Breast epithelium (tissue), 4 donors: Measurements from ENCODE around the gene PRODH2. TPM values are rescaled to one million over a fixed set of nuclear protein-coding genes. Genes with fewer than 3 reads are reported as not detected.

ENCODE experiments used
- DNase-seq, 2 donors: peaks; one replicate each; pipeline ENCODE4 v3.0.0-alpha.2; 2019; ENCODE audit warnings: low spot score in 2 of 2
- H3K27ac ChIP-seq, 2 donors: fragments of 200-600 bp; sonication (generic) in 1 of 2; one replicate each; pipeline ENCODE4 v1.5.1; 2016 to 2019; ENCODE audit warnings: mild to moderate bottlenecking in 1 of 2
- H3K27me3 ChIP-seq, 2 donors: fragments of 200-600 bp; sonication (generic) in 1 of 2; one replicate each; pipeline versions ENCODE4 v1.5.1 to v1.6.0; 2017 to 2019; ENCODE audit warnings: control low read depth in 1 of 2, mild to moderate bottlenecking in 1 of 2
- H3K36me3 ChIP-seq: fragments of 200-600 bp; one replicate; pipeline ENCODE4 v1.5.1; 2019
- H3K4me1 ChIP-seq, 2 donors: fragments of 200-600 bp; sonication (generic); one replicate each; pipeline ENCODE4 v1.5.1; 2016 to 2019; ENCODE audit warnings: control low read depth in 1 of 2
- H3K4me3 ChIP-seq, 3 donors: fragments of 200-600 bp; sonication (generic); 1 replicate in 2 of 3; 2 replicates in 1 of 3; pipeline ENCODE4 v1.5.1; 2016 to 2019; ENCODE audit warnings: mild to moderate bottlenecking in 3 of 3, moderate library complexity in 2 of 3
- H3K9me3 ChIP-seq, 2 donors: fragments of 200-600 bp; sonication (generic) in 1 of 2; one replicate each; pipeline ENCODE4 v1.5.1; 2016 to 2019; ENCODE audit warnings: control low read depth in 1 of 2
- POLR2A ChIP-seq: fragments of 450-650 bp; IDR thresholded peaks from one replicate; pipeline ENCODE4 v1.6.1; 2016; ENCODE audit warnings: antibody characterized with exemption, mild to moderate bottlenecking, moderate library complexity
- POLR2AphosphoS5 ChIP-seq, 3 donors: sonication (generic); formaldehyde crosslinking; IDR thresholded peaks; one replicate each; pipeline ENCODE4 v1.6.1; 2017; ENCODE audit warnings: antibody characterized with exemption in 3 of 3
- intact Hi-C: fragments of 100-400 bp; cut with DNase I; formaldehyde crosslinking; loops from one replicate; pipeline ENCODE4 v1.15.1; 2023; ENCODE audit warnings: low total_unique reads
- total RNA-seq, 3 donors: library from RNA; depleted of rRNA; stranded (reverse); fragments of >200 nt; gene quantifications; one replicate each; pipeline ENCODE4 v1.1.0, GENCODE V29; 2016
- TF ChIP-seq, protein P1 (sequence below), 3 donors: fragments of 450-650 bp; IDR thresholded peaks; one replicate each; pipeline ENCODE4 v1.5.1; 2016 to 2017; ENCODE audit warnings: antibody characterized with exemption in 3 of 3, mild to moderate bottlenecking in 3 of 3, moderate library complexity in 3 of 3

The PRODH2 gene
- total RNA-seq, 3 donors from 2014 or later = not detected

DNA sequence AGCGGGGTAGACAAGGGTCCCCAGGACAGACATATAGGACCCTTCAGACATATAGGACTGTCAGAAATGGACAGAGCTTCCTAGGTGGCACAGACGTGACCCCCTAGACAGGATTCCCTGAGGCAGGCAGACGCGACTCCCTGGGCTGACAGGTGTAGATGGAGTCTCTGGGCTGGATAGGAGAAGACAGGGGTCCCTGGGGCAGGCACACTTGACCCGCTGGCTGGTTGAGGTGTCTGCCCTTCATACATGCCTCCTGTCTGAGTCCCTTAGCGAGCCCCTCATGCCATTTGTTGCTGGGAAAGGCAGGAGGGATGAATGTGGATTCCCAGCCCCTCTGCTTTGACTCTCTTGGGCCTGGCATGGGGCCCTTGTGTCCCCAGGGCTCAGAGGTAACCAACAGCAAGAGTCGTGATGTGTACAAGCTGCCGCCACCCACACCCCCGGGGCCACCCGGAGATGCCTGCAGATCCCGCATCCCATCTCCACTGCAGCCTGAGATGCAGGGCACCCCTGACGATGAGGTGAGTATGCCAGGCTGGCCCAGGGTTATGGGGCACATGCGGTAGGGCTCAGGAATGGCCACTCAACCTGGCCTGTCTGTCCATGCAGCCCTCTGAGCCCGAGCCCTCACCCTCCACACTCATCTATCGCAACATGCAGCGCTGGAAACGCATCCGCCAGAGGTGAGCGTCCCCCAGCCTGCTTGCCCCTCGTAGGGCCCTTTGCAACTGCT is 58.8 kb downstream of the PRODH2 start:
- H3K4me3 ChIP-seq = no peak overlapping the region
- TF ChIP-seq POLR2A (no peak), POLR2AphosphoS5 (IDR thresholded peaks at IDR 0.05) (no peak)
- TF ChIP-seq, protein P1, sequence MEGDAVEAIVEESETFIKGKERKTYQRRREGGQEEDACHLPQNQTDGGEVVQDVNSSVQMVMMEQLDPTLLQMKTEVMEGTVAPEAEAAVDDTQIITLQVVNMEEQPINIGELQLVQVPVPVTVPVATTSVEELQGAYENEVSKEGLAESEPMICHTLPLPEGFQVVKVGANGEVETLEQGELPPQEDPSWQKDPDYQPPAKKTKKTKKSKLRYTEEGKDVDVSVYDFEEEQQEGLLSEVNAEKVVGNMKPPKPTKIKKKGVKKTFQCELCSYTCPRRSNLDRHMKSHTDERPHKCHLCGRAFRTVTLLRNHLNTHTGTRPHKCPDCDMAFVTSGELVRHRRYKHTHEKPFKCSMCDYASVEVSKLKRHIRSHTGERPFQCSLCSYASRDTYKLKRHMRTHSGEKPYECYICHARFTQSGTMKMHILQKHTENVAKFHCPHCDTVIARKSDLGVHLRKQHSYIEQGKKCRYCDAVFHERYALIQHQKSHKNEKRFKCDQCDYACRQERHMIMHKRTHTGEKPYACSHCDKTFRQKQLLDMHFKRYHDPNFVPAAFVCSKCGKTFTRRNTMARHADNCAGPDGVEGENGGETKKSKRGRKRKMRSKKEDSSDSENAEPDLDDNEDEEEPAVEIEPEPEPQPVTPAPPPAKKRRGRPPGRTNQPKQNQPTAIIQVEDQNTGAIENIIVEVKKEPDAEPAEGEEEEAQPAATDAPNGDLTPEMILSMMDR (IDR thresholded peaks at IDR 0.05) = no peak
- peaks cover 4% of the 10 kb centered on the region for H3K36me3 ChIP-seq
- peaks cover 2 to 8% of the 10 kb centered on the region in 2 donors for H3K4me1 ChIP-seq
- intact Hi-C loops = no loop called here
- H3K27me3 ChIP-seq = no peaks in the 10 kb centered on the region
- no peak for DNase-seq
- H3K27ac ChIP-seq = peak overlapping the region; percentile 98
- no peaks in the 10 kb centered on the region for H3K9me3 ChIP-seq

DNA sequence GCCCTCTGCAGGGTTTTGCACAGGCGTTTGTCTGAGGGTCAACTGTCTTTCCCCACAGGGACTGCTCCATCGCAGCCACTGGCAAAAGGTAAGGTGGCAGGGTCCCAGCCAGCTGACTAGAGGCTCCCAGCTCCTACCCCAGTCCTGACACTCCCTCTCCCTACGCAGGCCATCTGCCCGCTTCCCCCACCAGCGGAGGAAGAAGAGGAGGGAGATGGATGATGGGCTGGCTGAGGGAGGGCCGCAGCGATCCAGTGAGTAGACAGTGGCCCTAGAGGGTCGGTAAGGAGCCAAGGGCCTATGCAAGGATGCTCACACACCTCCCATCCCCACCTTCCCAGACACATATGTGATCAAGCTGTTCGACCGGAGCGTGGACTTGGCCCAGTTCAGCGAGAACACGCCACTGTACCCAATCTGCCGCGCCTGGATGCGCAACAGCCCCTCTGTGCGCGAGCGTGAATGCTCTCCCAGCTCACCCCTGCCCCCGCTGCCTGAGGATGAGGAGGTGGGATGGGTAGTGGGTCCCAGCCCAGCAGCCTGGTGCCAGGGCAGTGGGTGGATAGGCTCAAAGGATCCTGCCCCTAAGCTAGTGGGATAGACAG is 59.8 kb downstream of the PRODH2 start:
- Histone ChIP-seq H3K27me3 (no peaks in the 10 kb centered on the region), H3K4me1 (peaks cover 2 to 5% of the 10 kb centered on the region in 2 donors), H3K4me3 (no peak overlapping the region), H3K27ac (no peak overlapping the region), H3K9me3 (no peaks in the 10 kb centered on the region), H3K36me3 (peaks cover 4% of the 10 kb centered on the region)
- DNase-seq = no peak
- intact Hi-C loops = no loop called here
- no peak for TF ChIP-seq POLR2AphosphoS5 (IDR thresholded peaks at IDR 0.05)
- TF ChIP-seq POLR2A = no peak
- TF ChIP-seq, protein P1 (IDR thresholded peaks at IDR 0.05) = no peak

GRCh38 chr19:35751839-35752745 is 60.6 kb downstream of the PRODH2 start:
- no peak for TF ChIP-seq POLR2AphosphoS5 (IDR thresholded peaks at IDR 0.05)
- TF ChIP-seq, protein P1 (IDR thresholded peaks at IDR 0.05) = no peak
- TF ChIP-seq POLR2A = no peak
- intact Hi-C loops = no loop called here
- H3K4me3 ChIP-seq = no peak overlapping the region

GRCh38 chr19:35750167-35750566 is 62.5 kb downstream of the PRODH2 start:
- H3K4me3 ChIP-seq = peak overlapping the region in 1 of 3 donors; percentile 34
- no peaks in the 10 kb centered on the region for H3K9me3 ChIP-seq
- intact Hi-C loops = no loop called here
- H3K36me3 ChIP-seq = peaks cover 4% of the 10 kb centered on the region
- peaks cover 2 to 17% of the 10 kb centered on the region in 2 donors for H3K4me1 ChIP-seq
- TF ChIP-seq, protein P1 (IDR thresholded peaks at IDR 0.05) = no peak
- TF ChIP-seq POLR2A (no peak), POLR2AphosphoS5 (IDR thresholded peaks at IDR 0.05) (no peak)
- no peak for DNase-seq
- H3K27me3 ChIP-seq = no peaks in the 10 kb centered on the region
- H3K27ac ChIP-seq = peak overlapping the region; percentile 52 to 78

More at GRCh38 chr19:35751839-35752745, 60.6 kb downstream of the PRODH2 start:
- peaks cover 4% of the 10 kb centered on the region for H3K36me3 ChIP-seq
- no peaks in the 10 kb centered on the region for H3K9me3 ChIP-seq
- H3K27ac ChIP-seq = no peak overlapping the region
- no peak for DNase-seq
- no peaks in the 10 kb centered on the region for H3K27me3 ChIP-seq
- peaks cover 2 to 5% of the 10 kb centered on the region in 2 donors for H3K4me1 ChIP-seq

Other genes with a start within 250 kb of the PRODH2 start
- gene ATP4A, start 249.2 kb downstream of the PRODH2 start, total RNA-seq = not detected
- gene PMIS2, start 226.7 kb downstream of the PRODH2 start, total RNA-seq = not detected
- 10 to 100 TPM in 1 of 3 donors, 1 to 10 TPM in 2; 5.9 to 13.0 (median 9.5) TPM for gene HAUS5, start 200.1 kb downstream of the PRODH2 start, total RNA-seq
- gene RBM42, start 183.8 kb downstream of the PRODH2 start, total RNA-seq = 10 to 100 TPM; 44.6 to 51.4 (median 44.6) TPM
- under 1 TPM in 1 of 3 donors, not detected in 2; 0.59 TPM for gene ETV2, start 171.1 kb downstream of the PRODH2 start, total RNA-seq
- gene COX6B1, start 164.5 kb downstream of the PRODH2 start, total RNA-seq = 100 to 1,000 TPM; 320 to 418 (median 391) TPM
- gene UPK1A, start 146.3 kb downstream of the PRODH2 start, total RNA-seq = not detected
- gene ZBTB32, start 108.3 kb downstream of the PRODH2 start, total RNA-seq = under 1 TPM in 1 of 3 donors, not detected in 2; 0.33 TPM
- 10 to 100 TPM; 14.2 to 16.2 (median 16.1) TPM for gene KMT2B, start 94.8 kb downstream of the PRODH2 start, total RNA-seq
- gene IGFLR1, start 70.4 kb downstream of the PRODH2 start, total RNA-seq = 10 to 100 TPM in 2 of 3 donors, 1 to 10 TPM in 1; 8.8 to 16.1 (median 14.1) TPM
- 10 to 100 TPM; 15.7 to 37.5 (median 19.5) TPM for gene U2AF1L4, start 67.4 kb downstream of the PRODH2 start, total RNA-seq
- gene PSENEN, start 67.2 kb downstream of the PRODH2 start, total RNA-seq = 10 to 100 TPM; 37.4 to 54.1 (median 54.0) TPM
- 10 to 100 TPM; 12.8 to 15.4 (median 14.2) TPM for gene LIN37, start 64.3 kb downstream of the PRODH2 start, total RNA-seq
- 100 to 1,000 TPM in 1 of 3 donors, 10 to 100 TPM in 2; 31.0 to 144 (median 81.9) TPM for gene HSPB6, start 55.8 kb downstream of the PRODH2 start, total RNA-seq
- gene PROSER3, start 54.7 kb downstream of the PRODH2 start, total RNA-seq = 1 to 10 TPM; 5.7 to 6.4 (median 6.2) TPM
- gene ARHGAP33, start 37.3 kb downstream of the PRODH2 start, total RNA-seq = 10 to 100 TPM in 2 of 3 donors, 1 to 10 TPM in 1; 5.1 to 17.7 (median 12.8) TPM
- under 1 TPM in 1 of 3 donors, not detected in 2; 0.15 TPM for gene NPHS1, start 39.7 kb upstream of the PRODH2 start, total RNA-seq
- gene KIRREL2, start 44.1 kb upstream of the PRODH2 start, total RNA-seq = under 1 TPM in 2 of 3 donors, not detected in 1; 0.15 to 0.66 TPM
- 1 to 10 TPM; 2.6 to 4.2 (median 3.3) TPM for gene APLP1, start 55.7 kb upstream of the PRODH2 start, total RNA-seq
- 10 to 100 TPM in 1 of 3 donors, 1 to 10 TPM in 2; 4.3 to 15.2 (median 7.9) TPM for gene NFKBID, start 87.7 kb upstream of the PRODH2 start, total RNA-seq
- 1 to 10 TPM; 3.3 to 7.2 (median 3.5) TPM for gene HCST, start 89.7 kb upstream of the PRODH2 start, total RNA-seq
- 100 to 1,000 TPM in 2 of 3 donors, 10 to 100 TPM in 1; 56.4 to 239 (median 112) TPM for gene TYROBP, start 95.5 kb upstream of the PRODH2 start, total RNA-seq
- gene LRFN3, start 123.5 kb upstream of the PRODH2 start, total RNA-seq = 1 to 10 TPM; 5.2 to 6.7 (median 5.4) TPM
- 10 to 100 TPM; 47.5 to 58.8 (median 48.8) TPM for gene SDHAF1, start 182.3 kb upstream of the PRODH2 start, total RNA-seq
- 10 to 100 TPM in 1 of 3 donors, 1 to 10 TPM in 1, under 1 TPM in 1; 0.16 to 15.5 (median 9.5) TPM for gene SYNE4, start 196.0 kb upstream of the PRODH2 start, total RNA-seq
- 10 to 100 TPM; 18.0 to 23.0 (median 20.3) TPM for gene ALKBH6, start 201.4 kb upstream of the PRODH2 start, total RNA-seq
- gene CLIP3, start 220.0 kb upstream of the PRODH2 start, total RNA-seq = 10 to 100 TPM in 1 of 3 donors, 1 to 10 TPM in 2; 7.5 to 13.4 (median 7.6) TPM
- gene THAP8, start 241.4 kb upstream of the PRODH2 start, total RNA-seq = 10 to 100 TPM in 2 of 3 donors, 1 to 10 TPM in 1; 8.6 to 11.0 (median 10.2) TPM
- gene WDR62, start 242.1 kb upstream of the PRODH2 start, total RNA-seq = under 1 TPM; 0.59 to 0.98 (median 0.80) TPM